C4-2B (cell line): ENCODE measurements around the gene CCNE1.

ENCODE experiments used
- ZFX ChIP-seq: fragments of 450-650 bp; IDR thresholded peaks from 2 replicates; pipeline ENCODE4 v1.6.1; 2017
- TF ChIP-seq, protein P1 (sequence below): fragments of 450-650 bp; conservative IDR thresholded peaks from 2 replicates; pipeline ENCODE4 v1.5.1; 2017; ENCODE audit warnings: mild to moderate bottlenecking

DNA sequence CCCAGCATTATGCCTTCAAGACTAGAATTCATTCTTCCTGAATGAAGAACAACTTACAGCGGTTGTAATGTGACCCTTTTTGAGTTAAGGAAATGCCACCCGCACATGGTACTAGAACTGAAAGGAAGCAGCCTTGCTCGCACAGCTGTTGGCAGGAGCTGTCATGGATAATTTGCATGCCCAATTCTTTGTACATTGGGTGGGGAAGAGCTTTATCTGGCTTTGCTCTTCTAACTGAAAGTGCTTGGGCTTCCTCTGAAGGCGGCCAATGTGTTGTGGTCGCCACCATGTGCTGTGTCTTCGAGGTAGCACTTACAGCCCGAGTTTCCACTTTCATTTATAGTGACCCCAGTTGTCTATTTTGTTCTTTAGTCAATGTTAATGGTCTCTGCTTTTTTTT is 3.4 kb downstream of the CCNE1 start:
- TF ChIP-seq, protein P1, sequence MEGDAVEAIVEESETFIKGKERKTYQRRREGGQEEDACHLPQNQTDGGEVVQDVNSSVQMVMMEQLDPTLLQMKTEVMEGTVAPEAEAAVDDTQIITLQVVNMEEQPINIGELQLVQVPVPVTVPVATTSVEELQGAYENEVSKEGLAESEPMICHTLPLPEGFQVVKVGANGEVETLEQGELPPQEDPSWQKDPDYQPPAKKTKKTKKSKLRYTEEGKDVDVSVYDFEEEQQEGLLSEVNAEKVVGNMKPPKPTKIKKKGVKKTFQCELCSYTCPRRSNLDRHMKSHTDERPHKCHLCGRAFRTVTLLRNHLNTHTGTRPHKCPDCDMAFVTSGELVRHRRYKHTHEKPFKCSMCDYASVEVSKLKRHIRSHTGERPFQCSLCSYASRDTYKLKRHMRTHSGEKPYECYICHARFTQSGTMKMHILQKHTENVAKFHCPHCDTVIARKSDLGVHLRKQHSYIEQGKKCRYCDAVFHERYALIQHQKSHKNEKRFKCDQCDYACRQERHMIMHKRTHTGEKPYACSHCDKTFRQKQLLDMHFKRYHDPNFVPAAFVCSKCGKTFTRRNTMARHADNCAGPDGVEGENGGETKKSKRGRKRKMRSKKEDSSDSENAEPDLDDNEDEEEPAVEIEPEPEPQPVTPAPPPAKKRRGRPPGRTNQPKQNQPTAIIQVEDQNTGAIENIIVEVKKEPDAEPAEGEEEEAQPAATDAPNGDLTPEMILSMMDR = no peak
- TF ChIP-seq ZFX = no peak
